T-helper 1 cell treated with Interleukin-12 subunit alpha and Interleukin-12 subunit beta and Interleukin-4 antibody, amounts not matched to agents 30 ng/mL and 1 ng/mL, for 36 hours (primary cell): ENCODE measurements around the gene GID8. TPM values are rescaled to one million over a fixed set of nuclear protein-coding genes. Genes with fewer than 3 reads are reported as not detected.

Experiments
- total RNA-seq: library from RNA; stranded (reverse); gene quantifications from 2 replicates; pipeline ENCODE4 v1.2.3, GENCODE V29; 2022

GID8 gene
- total RNA-seq, 1 donor from 2014 or later: 34.2 TPM

Other genes with a start within 250 kb of the GID8 start
- not detected in 2 replicates for gene NTSR1, start 229.3 kb upstream of the GID8 start, total RNA-seq
- 11.7 TPM in 2 replicates for gene MRGBP, start 141.7 kb upstream of the GID8 start, total RNA-seq
- gene OGFR, start 133.3 kb upstream of the GID8 start, total RNA-seq: 82.6 and 90.5 TPM in 2 replicates
- 0.15 TPM in 1 of 2 replicates, not detected in the other for gene COL9A3, start 121.1 kb upstream of the GID8 start, total RNA-seq
- 4.5 and 5.2 TPM in 2 replicates for gene TCFL5, start 76.3 kb upstream of the GID8 start, total RNA-seq
- gene DIDO1, start 11.6 kb upstream of the GID8 start, total RNA-seq: 71.7 and 72.3 TPM in 2 replicates
- 2.5 and 3.2 TPM in 2 replicates for gene SLC17A9, start 14.6 kb downstream of the GID8 start, total RNA-seq
- not detected in 2 replicates for gene BHLHE23, start 68.8 kb downstream of the GID8 start, total RNA-seq